Liver (tissue), 3 donors: ENCODE data around the gene SERINC5.

Experiments
- CTCF ChIP-seq: fragments of 150-350 bp; IDR thresholded peaks from 2 replicates; pipeline ENCODE4 v1.5.1; 2017; ENCODE audit warnings: improper control_type of control experiment, low read depth, low read length; ENCODE audit not compliant: missing input control
- GABPA ChIP-seq, 2 donors: IDR thresholded peaks in 1 of 2; conservative IDR thresholded peaks in 1 of 2; 2 replicates each; pipeline ENCODE4 v1.6.1; 2016; ENCODE audit warnings: antibody characterized with exemption in 2 of 2, mild to moderate bottlenecking in 1 of 2, moderate library complexity in 1 of 2
- HNF4G ChIP-seq: IDR thresholded peaks from 2 replicates; pipeline ENCODE4 v1.6.1; 2016; ENCODE audit warnings: antibody characterized with exemption
- MAX ChIP-seq: IDR thresholded peaks from 2 replicates; pipeline ENCODE4 v1.6.1; 2016; ENCODE audit warnings: antibody characterized with exemption
- NR2F2 ChIP-seq: IDR thresholded peaks from 2 replicates; pipeline ENCODE4 v1.6.1; 2016; ENCODE audit warnings: antibody characterized with exemption
- RAD21 ChIP-seq, 2 donors: IDR thresholded peaks; 2 replicates each; pipeline ENCODE4 v1.6.1; 2016; ENCODE audit warnings: antibody characterized with exemption in 2 of 2, mild to moderate bottlenecking in 2 of 2
- REST ChIP-seq: IDR thresholded peaks from 2 replicates; pipeline ENCODE4 v1.6.1; 2016; ENCODE audit warnings: antibody characterized with exemption, mild to moderate bottlenecking
- SP1 ChIP-seq: IDR thresholded peaks from 2 replicates; pipeline ENCODE4 v1.6.1; 2018; ENCODE audit warnings: antibody characterized with exemption, mild to moderate bottlenecking
- TAF1 ChIP-seq: conservative IDR thresholded peaks from 2 replicates; pipeline ENCODE4 v1.6.1; 2016; ENCODE audit warnings: antibody characterized with exemption, mild to moderate bottlenecking
- ZBTB33 ChIP-seq: IDR thresholded peaks from 2 replicates; pipeline ENCODE4 v1.6.1; 2016; ENCODE audit warnings: antibody characterized with exemption
- donor health status: healthy.
- donor health status: healthy.

- TF ChIP-seq CTCF (no peak), REST (no peak), NR2F2 (no peak), HNF4G (no peak), MAX (no peak), GABPA (IDR thresholded peaks at IDR 0.05 in 1 of 2, conservative IDR thresholded peaks at IDR 0.05 in 1 of 2) (no peak), SP1 (no peak), ZBTB33 (no peak), RAD21 (IDR thresholded peaks at IDR 0.05) (no peak), TAF1 (no peak)
These were observed 127.7 kb downstream of the SERINC5 start for GRCh38 chr5:80128141-80128540.
